Right ventricle myocardium superior (tissue), 1 donor: ENCODE measurements around the gene SECISBP2. TPM values are rescaled to one million over a fixed set of nuclear protein-coding genes. Genes with fewer than 3 reads are reported as not detected.

ENCODE experiments used
- microRNA-seq: library from miRNA; unstranded; fragments of <30 nt; microRNA quantifications from one replicate; pipeline ENCODE4 v1.2.0, GENCODE V29; 2020
- total RNA-seq: library from RNA; stranded (reverse); fragmentation: NEBNext Ultra II Directional; extraction: Animal tissue kit (Norgen Biotek cat#: 25700); gene quantifications from one replicate; pipeline ENCODE4 v1.2.1, GENCODE V29; 2021
- donor health status: DM: no; HTN: yes; CAD: no; lungs with severe emphysema.

The SECISBP2 gene
- total RNA-seq, 1 donor from 2014 or later, result 14.2 TPM

Small RNAs within 50 kb of the gene (microRNA-seq; reads per million reads assigned to microRNA genes)
- gene MIR3153, result not detected

Other genes with a start within 250 kb of the SECISBP2 start
- 0.35 TPM for gene SHC3, start 139.7 kb upstream of the SECISBP2 start, total RNA-seq
- gene CKS2, start 7.3 kb upstream of the SECISBP2 start, total RNA-seq, result 7.1 TPM
- 18.7 TPM for gene SEMA4D, start 179.6 kb downstream of the SECISBP2 start, total RNA-seq